Transverse colon (tissue), 4 donors: Measurements from ENCODE around the gene CD101.

Source experiments
- CTCF ChIP-seq, 5 experiments: fragments of 200-600 bp in 3 of 5; fragments of 450-650 bp in 2 of 5; sonication (generic) in 3 of 5; IDR thresholded peaks; 1 replicate in 2 of 5; 2 replicates in 3 of 5; pipeline ENCODE4 v1.5.1; 2016 to 2017; ENCODE audit warnings: antibody characterized with exemption in 5 of 5, inconsistent platforms in 3 of 5, mild to moderate bottlenecking in 2 of 5, moderate library complexity in 1 of 5
- EP300 ChIP-seq: sonication (generic); formaldehyde crosslinking; IDR thresholded peaks from one replicate; pipeline ENCODE4 v1.6.1; 2017; ENCODE audit warnings: antibody characterized with exemption, low read depth
- POLR2A ChIP-seq: fragments of 450-650 bp; IDR thresholded peaks from one replicate; pipeline ENCODE4 v1.6.1; 2016; ENCODE audit warnings: antibody characterized with exemption, mild to moderate bottlenecking, moderate library complexity
- POLR2AphosphoS5 ChIP-seq, 3 donors: sonication (generic); formaldehyde crosslinking; IDR thresholded peaks; one replicate each; pipeline ENCODE4 v1.6.1; 2016; ENCODE audit warnings: antibody characterized with exemption in 3 of 3

DNA sequence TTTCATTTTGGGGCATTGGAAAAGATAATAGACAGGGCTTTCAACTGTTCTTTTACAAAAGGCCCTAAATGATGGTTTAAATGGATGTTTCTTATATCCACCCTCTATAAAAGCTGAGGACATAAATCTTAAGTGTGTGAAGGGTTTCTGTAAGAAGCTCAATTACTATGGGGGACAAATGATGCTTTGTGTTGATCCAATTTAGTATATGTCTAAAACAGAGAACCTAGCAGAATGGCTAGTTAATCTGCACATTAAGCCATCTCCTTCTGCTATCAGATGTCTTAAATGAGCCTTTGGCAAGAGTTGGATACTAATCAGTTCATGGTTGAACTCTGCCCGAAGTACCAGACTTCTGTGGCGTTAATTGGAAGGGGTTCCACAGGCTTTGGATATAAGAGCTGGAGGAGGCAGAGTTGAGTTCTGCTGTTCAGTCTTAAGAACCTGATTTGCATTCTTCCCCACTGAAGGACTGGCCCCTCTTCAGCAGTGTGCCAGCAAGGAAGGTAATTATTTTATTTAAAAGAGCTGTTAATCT lies 48.8 kb upstream of the CD101 start:
- TF ChIP-seq CTCF (IDR thresholded peaks at IDR 0.05), result no peak
- no peak for TF ChIP-seq POLR2A
- TF ChIP-seq EP300, result no peak
- no peak for TF ChIP-seq POLR2AphosphoS5 (IDR thresholded peaks at IDR 0.05)
